Activated CD8-positive, alpha-beta memory T cell treated with anti-CD3 and anti-CD28 coated beads for 24 hours (primary cell): ENCODE data around the gene SEL1L.
"Not testable (repeated sequence)": the region's sequence is repeated elsewhere in the genome, so short reads cannot be mapped to it uniquely, and the experiment has no call there.

ENCODE experiments used
- DNase-seq: peaks from one replicate; pipeline ENCODE4 v3.0.0-alpha.2; 2020

Gene SEL1L

GRCh38 chr14:81533536-81534343, at the start of gene SEL1L:
Gene SEL1L, minus strand, starts transcription at chr14:81533853. Its CDS starts 109 bp downstream, at chr14:81533744.
- DNase-seq, result peak; percentile 100

DNA sequence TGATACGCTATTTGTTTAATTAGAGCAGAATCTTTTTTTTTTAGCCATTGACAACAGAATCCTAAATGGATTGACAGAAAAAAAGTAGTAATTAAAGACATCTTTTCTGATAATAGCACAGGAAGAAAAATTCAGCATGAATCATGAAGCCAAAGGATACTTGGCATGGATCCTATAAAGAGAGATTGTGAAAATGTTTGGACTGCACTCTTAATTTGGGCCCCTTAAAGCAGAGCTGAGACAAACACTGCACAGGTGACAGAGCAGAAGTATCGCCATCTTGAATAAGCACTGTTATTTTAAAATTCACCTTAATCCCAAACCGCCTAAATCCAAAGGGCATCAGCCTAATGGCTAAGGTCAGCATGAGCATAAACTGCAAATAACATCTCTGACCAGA, 48.8 kb upstream of the SEL1L start:
- no peak for DNase-seq

GRCh38 chr14:81579115-81579514, 45.5 kb upstream of the SEL1L start:
- DNase-seq, result no peak

DNA sequence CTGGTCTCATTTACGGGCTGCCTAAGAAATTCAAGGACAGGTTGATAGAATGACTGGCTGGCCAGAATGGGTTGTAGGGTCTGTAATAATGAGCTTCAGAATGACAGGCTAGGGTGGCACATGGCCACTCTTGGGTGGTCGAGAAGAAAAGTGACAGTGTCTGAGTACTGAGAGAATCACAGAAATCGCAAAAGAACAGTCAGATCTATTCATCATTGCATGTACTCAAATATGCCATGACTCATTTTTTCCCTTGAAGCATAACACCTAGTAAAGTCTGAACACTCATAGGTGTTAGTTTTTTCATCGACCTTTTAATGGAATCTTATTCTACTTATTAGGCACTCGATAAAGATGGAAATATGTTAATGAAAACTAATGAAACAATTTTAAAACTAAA, 37.8 kb upstream of the SEL1L start:
- DNase-seq, result no peak

- no peak for DNase-seq
Measured at GRCh38 chr14:81567302-81567701, 33.6 kb upstream of the SEL1L start.

DNA sequence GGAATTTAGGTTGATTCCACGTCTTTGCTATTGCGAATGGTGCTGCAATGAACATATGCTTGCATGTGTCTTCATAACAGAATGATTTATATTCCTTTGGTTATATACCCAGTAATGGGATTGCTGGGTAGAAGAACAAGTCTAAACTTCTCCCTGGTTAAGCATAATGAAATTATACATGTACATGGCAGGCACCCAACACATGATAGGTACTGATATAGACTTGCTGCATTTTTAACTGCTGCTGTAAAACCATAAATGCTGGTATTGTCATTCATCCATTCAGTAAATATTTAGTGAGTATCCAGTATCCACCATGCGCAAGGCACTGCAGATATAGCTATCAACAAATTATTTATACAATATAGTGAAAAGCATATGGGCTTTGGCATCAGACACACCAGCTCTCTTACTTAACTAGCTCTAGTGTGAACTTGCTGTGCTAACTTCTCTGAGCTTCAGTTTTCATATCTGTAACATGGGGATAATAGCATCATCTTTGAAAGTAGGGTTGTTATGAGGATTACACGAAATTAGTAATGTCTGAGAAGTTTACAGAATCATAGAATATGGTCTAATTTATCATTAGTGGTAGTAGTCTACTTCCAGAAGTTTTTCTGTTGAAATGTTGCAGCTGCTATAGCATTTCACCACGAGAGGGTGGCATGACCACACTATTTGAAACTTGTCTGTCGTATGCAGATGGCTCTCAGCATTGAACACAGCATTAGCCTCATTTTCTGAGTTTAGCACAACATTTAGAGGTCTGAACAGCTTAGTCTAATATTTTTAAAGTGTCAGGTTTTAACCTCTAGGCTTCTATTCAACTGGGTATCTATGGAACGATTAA, 32.0 kb upstream of the SEL1L start:
- DNase-seq, result no peak

GRCh38 chr14:81562818-81563217, 29.2 kb upstream of the SEL1L start:
- DNase-seq, result no peak

DNA sequence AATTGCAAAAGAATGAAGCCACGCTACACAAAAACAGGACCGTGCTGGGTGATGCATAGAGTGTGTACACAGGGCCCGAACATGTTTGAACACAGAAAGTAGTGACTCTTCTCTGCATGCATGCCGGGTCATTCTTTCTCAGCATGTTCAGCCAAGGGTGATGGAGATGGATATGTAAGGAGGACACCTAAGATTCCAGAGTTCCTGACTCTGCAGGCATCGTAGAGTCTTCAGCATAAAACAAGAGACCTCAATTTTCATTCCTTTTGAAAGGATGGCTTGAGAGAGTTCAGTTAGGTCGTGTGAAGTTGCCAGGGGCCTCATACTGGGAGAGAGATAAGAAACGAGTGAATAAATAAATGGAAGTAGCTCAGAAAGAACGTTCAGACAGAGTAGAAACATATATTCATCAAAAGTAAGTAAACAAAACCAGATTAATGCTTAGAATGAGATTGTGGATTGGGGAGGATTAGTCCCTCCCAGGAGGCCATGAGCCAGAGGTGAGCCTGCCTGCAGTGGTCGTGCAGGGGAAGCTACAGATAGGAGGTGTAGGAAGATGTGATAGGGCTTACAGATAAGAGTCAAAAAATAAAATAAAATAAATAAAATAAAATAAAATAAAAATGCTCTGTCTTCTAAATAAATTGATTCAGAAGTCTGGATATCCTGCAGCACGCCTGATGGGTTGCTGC, 27.6 kb upstream of the SEL1L start:
- no peak for DNase-seq

DNA sequence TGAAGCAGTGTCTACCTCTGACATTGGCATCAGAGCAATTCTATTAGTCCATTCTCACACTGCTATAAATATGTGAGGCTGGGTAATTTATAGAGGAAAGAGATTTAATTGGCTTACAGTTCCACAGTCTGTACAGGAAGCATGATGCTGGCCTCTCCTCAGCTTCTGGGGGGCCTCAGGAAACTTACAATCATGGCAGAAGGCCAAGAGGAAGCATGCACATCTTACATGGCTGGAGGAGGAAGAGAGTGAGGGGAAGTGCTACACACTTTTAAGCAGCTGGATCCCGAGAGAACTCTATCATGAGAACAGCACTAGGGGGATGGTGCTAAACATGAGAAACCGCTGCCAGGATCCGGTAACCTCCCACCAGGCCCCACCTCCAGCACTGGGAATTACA, 25.7 kb upstream of the SEL1L start:
- DNase-seq, result no peak

DNA sequence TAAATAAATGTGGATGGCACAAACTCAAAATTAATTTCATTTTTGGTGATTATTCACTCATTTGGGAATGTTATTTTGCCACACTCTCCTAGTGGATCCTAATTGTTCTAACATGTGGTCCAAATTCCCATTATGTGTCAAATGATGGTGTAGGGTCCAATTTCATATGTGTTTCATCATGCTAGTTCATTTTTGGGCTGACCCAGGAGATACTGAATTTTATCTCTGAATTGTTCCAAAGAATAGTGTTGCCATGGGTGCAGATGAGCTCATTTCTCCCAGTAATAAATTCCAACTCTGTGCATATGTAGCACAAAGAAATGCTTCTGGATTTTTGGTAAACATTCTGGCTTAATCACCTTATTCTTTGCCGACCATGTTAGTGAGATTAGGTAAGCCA, 23.5 kb upstream of the SEL1L start:
- DNase-seq, result no peak

DNA sequence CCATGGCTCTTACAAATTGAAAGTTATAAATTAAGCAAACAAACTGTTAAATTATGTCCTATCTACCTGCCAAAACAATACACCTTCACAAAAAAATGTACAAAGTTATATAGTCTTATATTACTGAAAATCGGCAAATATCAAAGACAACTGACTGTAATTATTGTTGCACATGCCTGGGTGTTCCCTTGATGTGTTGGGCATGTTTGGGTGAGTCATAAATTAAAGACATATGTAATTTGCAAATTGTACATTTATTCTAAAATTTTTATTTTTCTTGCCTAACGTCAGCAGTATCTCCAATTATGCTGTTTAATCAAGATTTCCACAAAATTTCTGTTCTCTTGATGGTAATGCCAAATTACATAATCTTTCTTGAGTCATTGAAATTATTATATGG, 22.0 kb upstream of the SEL1L start:
- DNase-seq, result no peak

GRCh38 chr14:81555051-81555450, 21.4 kb upstream of the SEL1L start:
- DNase-seq, result no peak

DNA sequence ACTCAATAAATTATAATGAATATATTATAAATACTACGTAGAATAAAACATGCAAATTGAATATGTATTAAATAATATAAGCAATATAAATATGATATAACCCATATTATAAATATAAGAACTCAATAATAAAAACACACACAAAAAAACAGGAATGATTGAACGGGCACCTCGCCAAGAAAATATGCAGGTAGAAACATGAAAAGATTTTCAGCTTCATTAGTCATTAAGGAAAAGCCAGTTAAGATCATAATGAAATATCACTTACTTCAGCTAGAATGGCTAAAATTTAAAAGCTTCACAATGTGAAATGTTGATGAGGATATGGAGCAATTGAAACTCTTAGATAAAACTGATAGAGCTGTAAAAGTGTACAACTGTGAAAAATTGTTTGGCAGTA, 17.8 kb upstream of the SEL1L start:
- DNase-seq, result no peak

- DNase-seq, result no peak
Measured at GRCh38 chr14:81550001-81550637, 16.5 kb upstream of the SEL1L start.

DNA sequence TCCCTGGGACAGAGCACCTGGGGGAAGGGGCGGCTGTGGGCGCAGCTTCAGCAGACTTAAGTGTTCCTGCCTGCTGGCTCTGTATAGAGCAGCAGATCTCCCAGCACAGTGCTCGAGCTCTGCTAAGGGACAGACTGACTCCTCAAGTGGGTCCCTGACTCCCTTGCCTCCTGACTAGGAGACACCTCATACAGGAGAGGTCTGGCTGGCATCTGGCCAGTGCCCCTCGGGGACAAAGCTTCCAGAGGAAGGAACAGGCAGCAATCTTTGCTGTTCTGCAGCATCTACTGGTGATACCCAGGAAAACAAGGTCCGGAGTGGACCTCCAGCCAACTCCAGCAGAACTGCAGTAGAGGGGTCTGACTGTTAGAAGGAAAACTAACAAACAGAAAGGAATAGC, 7.6 kb upstream of the SEL1L start:
- not testable (repeated sequence) for DNase-seq

DNA sequence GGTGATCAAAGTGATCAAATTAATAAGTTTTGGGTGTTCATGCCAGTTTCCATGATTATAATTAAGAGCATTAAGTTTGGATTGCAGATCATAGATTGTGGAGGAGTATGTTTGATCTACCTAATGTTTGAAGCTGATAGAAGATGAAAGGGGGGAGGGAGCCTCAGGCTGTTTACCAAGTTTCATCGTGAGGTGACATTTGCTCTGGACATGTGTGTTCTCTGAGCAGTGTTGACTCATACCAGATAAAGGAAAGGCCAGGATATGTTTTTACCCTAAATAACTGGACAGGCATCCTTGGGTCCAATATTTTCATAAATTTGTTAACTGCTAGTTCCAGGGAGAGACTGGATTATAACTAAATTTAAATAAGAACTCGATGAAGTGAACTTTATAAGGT, 3.5 kb upstream of the SEL1L start:
- no peak for DNase-seq

GRCh38 chr14:81536241-81536771, 2.7 kb upstream of the SEL1L start:
- no peak for DNase-seq

DNA sequence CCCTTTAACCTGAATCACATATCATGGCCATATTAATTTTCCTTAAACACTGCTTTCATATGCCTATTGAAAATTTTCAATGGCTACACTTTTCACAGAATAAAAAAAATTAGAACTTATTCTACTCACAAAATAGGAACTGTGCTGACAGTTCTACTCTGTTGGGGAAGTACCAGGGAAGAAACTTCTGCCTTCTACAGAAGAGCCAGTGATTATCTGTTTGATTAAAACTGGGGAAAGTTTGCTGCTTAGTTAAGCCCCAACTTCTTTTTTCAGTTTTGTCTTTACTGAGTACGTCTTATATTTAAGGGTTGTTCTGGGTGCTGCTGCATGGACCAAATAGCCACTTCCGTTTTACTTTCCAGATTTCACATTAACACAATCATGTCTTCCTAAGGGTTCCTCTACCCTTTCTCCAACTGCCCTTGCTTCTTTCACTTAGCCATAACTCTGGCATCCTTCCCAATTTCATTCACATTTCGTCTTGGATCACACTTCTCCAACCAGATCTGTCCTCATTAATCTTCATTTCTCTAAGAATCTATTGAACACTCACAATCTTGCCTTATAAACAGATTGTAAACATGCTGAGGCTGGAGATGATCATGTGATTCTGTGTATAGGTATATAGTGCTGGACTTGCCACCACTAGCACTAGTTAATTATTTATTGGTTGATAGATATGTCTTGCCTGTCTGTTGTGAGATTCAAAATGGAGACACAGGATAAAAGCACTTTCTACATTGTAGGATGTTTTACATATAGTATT, 1.9 kb upstream of the SEL1L start:
- no peak for DNase-seq

GRCh38 chr14:81534510-81535074, 939 bp upstream of the SEL1L start:
- DNase-seq, result no peak

DNA sequence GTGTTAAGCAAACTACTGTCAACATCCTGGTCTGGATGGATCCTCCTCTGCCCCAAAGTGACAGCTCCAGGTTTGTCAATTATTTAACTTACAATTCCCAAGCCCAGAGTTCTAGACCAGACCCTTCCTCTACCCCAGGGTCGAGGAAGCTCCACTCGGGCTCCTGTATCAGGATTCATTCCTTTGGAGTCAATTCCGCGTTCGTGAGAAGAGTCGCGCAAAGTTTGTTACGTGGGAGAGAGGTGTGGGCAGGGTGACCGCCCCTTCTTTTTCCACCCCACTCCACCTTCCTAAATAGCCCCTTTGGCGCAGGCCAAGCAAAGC, 479 bp downstream of the SEL1L start:
- no peak for DNase-seq

- DNase-seq, result no peak
Measured at GRCh38 chr14:81529391-81529790, 4.3 kb downstream of the SEL1L start.

DNA sequence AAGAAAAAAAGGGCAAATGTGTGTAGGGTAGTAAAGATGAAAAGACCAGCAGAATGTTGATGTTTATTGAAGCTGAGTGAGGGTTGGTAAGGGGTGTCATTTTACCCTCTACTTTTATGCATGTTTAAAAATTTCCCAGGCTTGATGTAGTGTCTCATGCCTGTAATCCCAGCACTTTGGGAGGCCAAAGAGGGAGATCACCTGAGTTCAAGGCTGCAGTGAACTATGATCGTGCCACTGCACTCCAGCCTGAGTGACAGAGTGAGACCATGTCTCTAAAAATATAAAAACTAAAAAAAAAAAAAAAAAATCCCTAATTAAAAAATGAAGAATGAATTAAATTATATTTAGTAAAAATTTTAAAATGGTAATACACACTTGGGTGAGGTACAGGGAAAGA, 8.5 kb downstream of the SEL1L start:
- DNase-seq, result no peak
